A673 (cell line): Measurements from ENCODE around the gene TRAP1.

Experiments used
- EZH2 ChIP-seq: fragments of 200-600 bp; sonication (generic); IDR thresholded peaks from 2 replicates; pipeline ENCODE4 v1.6.1; 2017; ENCODE audit warnings: borderline replicate concordance, low read depth, mild to moderate bottlenecking, mixed read lengths, antibody characterized with exemption, low read length; ENCODE audit not compliant: poor library complexity, severe bottlenecking
- TF ChIP-seq, protein P1 (sequence below): fragments of 300-800, 200-600 bp; sonication (generic); conservative IDR thresholded peaks from 2 replicates; pipeline ENCODE4 v1.5.1; 2017; ENCODE audit warnings: low read depth, mild to moderate bottlenecking, antibody characterized with exemption, low read length, moderate library complexity, mixed read lengths

GRCh38 chr16:3690470-3690928, 26.8 kb downstream of the TRAP1 start:
- TF ChIP-seq, protein P1, sequence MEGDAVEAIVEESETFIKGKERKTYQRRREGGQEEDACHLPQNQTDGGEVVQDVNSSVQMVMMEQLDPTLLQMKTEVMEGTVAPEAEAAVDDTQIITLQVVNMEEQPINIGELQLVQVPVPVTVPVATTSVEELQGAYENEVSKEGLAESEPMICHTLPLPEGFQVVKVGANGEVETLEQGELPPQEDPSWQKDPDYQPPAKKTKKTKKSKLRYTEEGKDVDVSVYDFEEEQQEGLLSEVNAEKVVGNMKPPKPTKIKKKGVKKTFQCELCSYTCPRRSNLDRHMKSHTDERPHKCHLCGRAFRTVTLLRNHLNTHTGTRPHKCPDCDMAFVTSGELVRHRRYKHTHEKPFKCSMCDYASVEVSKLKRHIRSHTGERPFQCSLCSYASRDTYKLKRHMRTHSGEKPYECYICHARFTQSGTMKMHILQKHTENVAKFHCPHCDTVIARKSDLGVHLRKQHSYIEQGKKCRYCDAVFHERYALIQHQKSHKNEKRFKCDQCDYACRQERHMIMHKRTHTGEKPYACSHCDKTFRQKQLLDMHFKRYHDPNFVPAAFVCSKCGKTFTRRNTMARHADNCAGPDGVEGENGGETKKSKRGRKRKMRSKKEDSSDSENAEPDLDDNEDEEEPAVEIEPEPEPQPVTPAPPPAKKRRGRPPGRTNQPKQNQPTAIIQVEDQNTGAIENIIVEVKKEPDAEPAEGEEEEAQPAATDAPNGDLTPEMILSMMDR = peak; percentile 98
- no peak for TF ChIP-seq EZH2
